ENCODE data around the gene DHX34. TPM values are rescaled to one million over a fixed set of nuclear protein-coding genes. Genes with fewer than 3 reads are reported as not detected.

Gene DHX34
- total RNA-seq, 4 donors from 2014 or later: 10.7 to 20.8 (median 17.7) TPM

- no peaks in the 10 kb centered on the region for H3K27me3 ChIP-seq
- H3K27ac ChIP-seq: no peak overlapping the region
- intact Hi-C loops (cut with DNase I): no loop called here
- 60 to 80% methylated on average over 2 to 6 of the region's 6 CpGs for WGBS, 2 donors
- peaks cover 15 to 37% (median 30%) of the 10 kb centered on the region in 3 donors for H3K36me3 ChIP-seq
- no peak for DNase-seq
- TF ChIP-seq CTCF (IDR thresholded peaks at IDR 0.05) (no peak), POLR2A (IDR thresholded peaks at IDR 0.05) (no peak)
- H3K9me3 ChIP-seq: no peaks in the 10 kb centered on the region
- no peak overlapping the region for H3K4me3 ChIP-seq
- H3K4me1 ChIP-seq: peaks cover 10 to 30% (median 13%) of the 10 kb centered on the region in 3 donors
These were observed 1.5 kb downstream of the DHX34 start for GRCh38 chr19:47350630-47351029.

- intact Hi-C loops (cut with DNase I): no loop called here
- DNase-seq: no peak
- 70 to 77% methylated on average over 3 of the region's 3 CpGs for WGBS, 2 donors
- Histone ChIP-seq H3K27ac (no peak overlapping the region), H3K36me3 (peaks cover 22 to 46% (median 37%) of the 10 kb centered on the region in 3 donors), H3K9me3 (no peaks in the 10 kb centered on the region), H3K27me3 (no peaks in the 10 kb centered on the region), H3K4me1 (peaks cover 10 to 30% (median 13%) of the 10 kb centered on the region in 3 donors), H3K4me3 (no peak overlapping the region)
- no peak for TF ChIP-seq POLR2A (IDR thresholded peaks at IDR 0.05)
- no peak for TF ChIP-seq CTCF (IDR thresholded peaks at IDR 0.05)
These were observed 2.4 kb downstream of the DHX34 start for GRCh38 chr19:47351548-47351947.

- TF ChIP-seq CTCF (IDR thresholded peaks at IDR 0.05) (no peak), POLR2A (IDR thresholded peaks at IDR 0.05) (no peak)
- Histone ChIP-seq H3K9me3 (no peaks in the 10 kb centered on the region), H3K36me3 (peaks cover 28 to 51% (median 37%) of the 10 kb centered on the region in 3 donors), H3K4me1 (peaks cover 10 to 30% (median 13%) of the 10 kb centered on the region in 3 donors), H3K27me3 (no peaks in the 10 kb centered on the region), H3K27ac (no peak overlapping the region), H3K4me3 (no peak overlapping the region)
- 40 to 64% methylated on average over 1 to 2 of the region's 2 CpGs for WGBS, 2 donors
- no peak for DNase-seq
- intact Hi-C loops (cut with DNase I): no loop called here
These were observed 3.0 kb downstream of the DHX34 start for GRCh38 chr19:47352095-47352494.

DNA sequence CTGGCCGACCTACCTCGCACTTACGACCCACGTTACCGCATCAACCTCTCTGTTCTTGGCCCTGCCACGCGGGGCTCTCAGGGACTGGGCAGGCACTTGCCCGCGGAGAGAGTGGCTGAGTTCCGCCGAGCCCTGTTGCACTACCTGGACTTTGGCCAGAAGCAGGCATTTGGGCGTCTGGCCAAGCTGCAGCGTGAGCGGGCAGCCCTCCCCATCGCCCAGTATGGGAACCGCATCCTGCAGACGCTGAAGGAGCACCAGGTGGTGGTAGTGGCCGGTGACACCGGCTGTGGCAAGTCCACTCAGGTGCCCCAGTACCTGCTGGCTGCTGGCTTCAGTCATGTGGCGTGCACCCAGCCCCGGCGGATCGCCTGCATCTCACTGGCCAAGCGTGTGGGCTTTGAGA is 4.2 kb downstream of the DHX34 start:
- 93 to 96% methylated on average over 6 to 8 of the region's 24 CpGs for WGBS, 2 donors
- Histone ChIP-seq H3K27me3 (no peaks in the 10 kb centered on the region), H3K4me3 (no peak overlapping the region), H3K36me3 (peaks cover 40 to 63% (median 49%) of the 10 kb centered on the region in 3 donors), H3K4me1 (peaks cover 10 to 30% (median 13%) of the 10 kb centered on the region in 3 donors), H3K27ac (no peak overlapping the region), H3K9me3 (no peaks in the 10 kb centered on the region)
- intact Hi-C loops (cut with DNase I): no loop called here
- TF ChIP-seq POLR2A (IDR thresholded peaks at IDR 0.05): no peak
- no peak for TF ChIP-seq CTCF (IDR thresholded peaks at IDR 0.05)
- no peak for DNase-seq

DNA sequence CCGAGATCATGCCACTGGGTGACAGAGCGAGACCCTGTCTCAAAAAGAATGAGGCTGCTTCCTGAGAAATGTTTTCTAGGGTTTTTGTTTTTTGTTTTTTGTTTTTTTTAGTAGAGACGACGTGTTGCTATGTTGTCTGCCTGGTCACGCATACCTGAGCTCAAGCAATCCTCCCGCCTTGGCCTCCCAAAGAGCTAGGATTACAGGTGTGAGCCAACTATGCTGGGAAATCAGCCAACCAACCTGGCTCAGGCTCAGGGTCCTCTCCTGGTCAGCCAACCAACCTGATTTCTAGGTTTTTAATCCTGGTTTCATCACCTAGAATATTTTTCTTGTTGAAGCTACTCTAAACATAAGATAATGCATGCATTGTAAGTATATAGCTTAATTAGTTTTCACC is 7.8 kb downstream of the DHX34 start:
- H3K4me3 ChIP-seq: no peak overlapping the region
- 56 to 96% methylated on average over 6 of the region's 6 CpGs for WGBS, 2 donors
- no peaks in the 10 kb centered on the region for H3K27me3 ChIP-seq
- no peak for DNase-seq
- intact Hi-C loops (cut with DNase I): no loop called here
- TF ChIP-seq CTCF (IDR thresholded peaks at IDR 0.05) (no peak), POLR2A (IDR thresholded peaks at IDR 0.05) (no peak)
- H3K9me3 ChIP-seq: no peaks in the 10 kb centered on the region
- no peak overlapping the region for H3K27ac ChIP-seq
- H3K4me1 ChIP-seq: no peaks in the 10 kb centered on the region
- peaks cover 55 to 99% (median 72%) of the 10 kb centered on the region in 3 donors for H3K36me3 ChIP-seq

Measured in esophagus squamous epithelium (tissue), 5 donors.